GM12878 (cell line): Measurements from ENCODE around the gene SPRY1. TPM values are rescaled to one million over a fixed set of nuclear protein-coding genes. Genes with fewer than 3 reads are reported as not detected.

Source experiments
- BACH1 ChIP-seq: fragments of 450-650 bp; IDR thresholded peaks from 2 replicates; pipeline ENCODE4 v1.6.1; 2017; ENCODE audit warnings: mild to moderate bottlenecking, borderline replicate concordance
- BCL3 ChIP-seq: IDR thresholded peaks from 2 replicates; pipeline ENCODE4 v1.6.1; 2011; ENCODE audit warnings: borderline replicate concordance, low read depth, mild to moderate bottlenecking, moderate library complexity, low read length; ENCODE audit not compliant: insufficient read depth, poor library complexity, severe bottlenecking
- CTCF ChIP-seq, 3 experiments: IDR thresholded peaks in 2 of 3; conservative IDR thresholded peaks in 1 of 3; 2 replicates each; pipeline ENCODE4 v1.5.1; 2011; ENCODE audit warnings: low read depth in 3 of 3, low read length in 3 of 3, mild to moderate bottlenecking in 3 of 3, control low read depth in 2 of 3, moderate library complexity in 2 of 3, inconsistent platforms in 1 of 3, mixed read lengths in 1 of 3; ENCODE audit not compliant: control insufficient read depth in 2 of 3, insufficient read depth in 1 of 3; ENCODE audit errors: extremely low read depth in 1 of 3
- E2F4 ChIP-seq: IDR thresholded peaks from 2 replicates; pipeline ENCODE4 v1.6.1; 2012; ENCODE audit warnings: low read depth, low read length, improper control_type of control experiment
- HSF1 ChIP-seq: fragments of 150-350 bp; IDR thresholded peaks from 2 replicates; pipeline ENCODE4 v1.6.1; 2014; ENCODE audit warnings: mild to moderate bottlenecking, low read depth, low read length
- MTA3 ChIP-seq: IDR thresholded peaks from 2 replicates; pipeline ENCODE4 v1.6.1; 2012; ENCODE audit warnings: low read length, inconsistent platforms, borderline replicate concordance
- MXI1 ChIP-seq: fragments of 150-350 bp; IDR thresholded peaks from 2 replicates; pipeline ENCODE4 v1.6.1; 2011; ENCODE audit warnings: low read depth, mild to moderate bottlenecking, inconsistent platforms, low read length, improper control_type of control experiment
- POU2F2 ChIP-seq: IDR thresholded peaks from 3 replicates; pipeline ENCODE4 v1.6.1; 2011; ENCODE audit warnings: low read depth, mild to moderate bottlenecking, low read length, borderline replicate concordance
- SREBF2 ChIP-seq: IDR thresholded peaks from 2 replicates; pipeline ENCODE4 v1.6.1; 2012; ENCODE audit warnings: mild to moderate bottlenecking, low read length
- ZNF217 ChIP-seq: fragments of 450-650 bp; IDR thresholded peaks from 2 replicates; pipeline ENCODE4 v1.6.1; 2017; ENCODE audit warnings: antibody characterized with exemption, mild to moderate bottlenecking
- ZNF384 ChIP-seq: IDR thresholded peaks from 2 replicates; pipeline ENCODE4 v1.6.1; 2012; ENCODE audit warnings: low read depth, mild to moderate bottlenecking, low read length, improper control_type of control experiment, borderline replicate concordance
- ZSCAN29 ChIP-seq: fragments of 450-650 bp; IDR thresholded peaks from 2 replicates; pipeline ENCODE4 v1.6.1; 2017; ENCODE audit warnings: mild to moderate bottlenecking, moderate library complexity
- polyA plus RNA-seq, 11 experiments: library from polyadenylated mRNA; depleted of rRNA in 4 of 11; unstranded in 6 of 11; stranded (reverse) in 5 of 11; fragments of >200 nt; fragmentation: Nextera tagmentation in 4 of 11; fragmentation: Illumina TruSeq in 1 of 11; extraction: Ambion mirVana in 4 of 11; extraction: Trizol in 1 of 11; gene quantifications; 1 replicate in 1 of 11; 2 replicates in 10 of 11; pipeline versions ENCODE4 v1.2.1 to v1.2.3, GENCODE V29; 2011 to 2016; ENCODE audit warnings: inconsistent platforms in 2 of 11, missing spikeins in 2 of 11, low read depth in 1 of 11
- total RNA-seq, 4 experiments: library from RNA; depleted of rRNA in 3 of 4; stranded (reverse); fragments of >200 nt in 3 of 4; fragmentation: Illumina TruSeq in 1 of 4; extraction: Trizol in 1 of 4; gene quantifications; 2 replicates each; pipeline versions ENCODE4 v1.2.1 to v1.2.3, GENCODE V29; 2013 to 2021
- TF ChIP-seq, protein P1 (sequence below): IDR thresholded peaks from 2 replicates; pipeline ENCODE4 v1.6.1; 2011; ENCODE audit warnings: mild to moderate bottlenecking, low read depth, low read length, moderate library complexity; ENCODE audit not compliant: insufficient replicate concordance
- TF ChIP-seq, protein P2 (sequence below): fragments of 450-650 bp; conservative IDR thresholded peaks from 2 replicates; pipeline ENCODE4 v1.6.1; 2017; ENCODE audit warnings: mild to moderate bottlenecking, moderate library complexity
- TF ChIP-seq, protein P3 (sequence below): fragments of 450-650 bp; IDR thresholded peaks from 2 replicates; pipeline ENCODE4 v1.6.1; 2017; ENCODE audit warnings: mild to moderate bottlenecking

Gene SPRY1
- total and polyA plus RNA-seq, 10 of the 15 experiments (the other 5 are each of a cell fraction or from before 2014, with no cell fraction given), result 0.05 to 5.7 (median 0.23) TPM; not detected in 2

GRCh38 chr4:123397144-123398065, 810 bp downstream of the SPRY1 start (continued):
- TF ChIP-seq CTCF (IDR thresholded peaks at IDR 0.05 in 2 of 3, conservative IDR thresholded peaks at IDR 0.05 in 1 of 3; ENCODE audit: control insufficient read depth in 2 of 3, extremely low read depth in 1 of 3, insufficient read depth in 1 of 3, low read depth in 3 of 3, low read length in 3 of 3) (peak in 1 of 3 experiments; percentile 7; a peak in 1 of 6 replicates), MTA3 (no peak), ZNF217 (no peak), ZSCAN29 (no peak), BCL3 (no peak), E2F4 (no peak), SREBF2 (no peak), POU2F2 (no peak), HSF1 (no peak), BACH1 (peak; percentile 14; the same call in 1 of the 2 replicates), MXI1 (peak; percentile 40), ZNF384 (peak; percentile 56)
- TF ChIP-seq, protein P1, sequence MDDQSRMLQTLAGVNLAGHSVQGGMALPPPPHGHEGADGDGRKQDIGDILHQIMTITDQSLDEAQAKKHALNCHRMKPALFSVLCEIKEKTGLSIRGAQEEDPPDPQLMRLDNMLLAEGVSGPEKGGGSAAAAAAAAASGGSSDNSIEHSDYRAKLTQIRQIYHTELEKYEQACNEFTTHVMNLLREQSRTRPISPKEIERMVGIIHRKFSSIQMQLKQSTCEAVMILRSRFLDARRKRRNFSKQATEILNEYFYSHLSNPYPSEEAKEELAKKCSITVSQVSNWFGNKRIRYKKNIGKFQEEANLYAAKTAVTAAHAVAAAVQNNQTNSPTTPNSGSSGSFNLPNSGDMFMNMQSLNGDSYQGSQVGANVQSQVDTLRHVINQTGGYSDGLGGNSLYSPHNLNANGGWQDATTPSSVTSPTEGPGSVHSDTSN, result peak; percentile 90
- TF ChIP-seq, protein P2, sequence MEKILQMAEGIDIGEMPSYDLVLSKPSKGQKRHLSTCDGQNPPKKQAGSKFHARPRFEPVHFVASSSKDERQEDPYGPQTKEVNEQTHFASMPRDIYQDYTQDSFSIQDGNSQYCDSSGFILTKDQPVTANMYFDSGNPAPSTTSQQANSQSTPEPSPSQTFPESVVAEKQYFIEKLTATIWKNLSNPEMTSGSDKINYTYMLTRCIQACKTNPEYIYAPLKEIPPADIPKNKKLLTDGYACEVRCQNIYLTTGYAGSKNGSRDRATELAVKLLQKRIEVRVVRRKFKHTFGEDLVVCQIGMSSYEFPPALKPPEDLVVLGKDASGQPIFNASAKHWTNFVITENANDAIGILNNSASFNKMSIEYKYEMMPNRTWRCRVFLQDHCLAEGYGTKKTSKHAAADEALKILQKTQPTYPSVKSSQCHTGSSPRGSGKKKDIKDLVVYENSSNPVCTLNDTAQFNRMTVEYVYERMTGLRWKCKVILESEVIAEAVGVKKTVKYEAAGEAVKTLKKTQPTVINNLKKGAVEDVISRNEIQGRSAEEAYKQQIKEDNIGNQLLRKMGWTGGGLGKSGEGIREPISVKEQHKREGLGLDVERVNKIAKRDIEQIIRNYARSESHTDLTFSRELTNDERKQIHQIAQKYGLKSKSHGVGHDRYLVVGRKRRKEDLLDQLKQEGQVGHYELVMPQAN, result no peak
- TF ChIP-seq, protein P3, sequence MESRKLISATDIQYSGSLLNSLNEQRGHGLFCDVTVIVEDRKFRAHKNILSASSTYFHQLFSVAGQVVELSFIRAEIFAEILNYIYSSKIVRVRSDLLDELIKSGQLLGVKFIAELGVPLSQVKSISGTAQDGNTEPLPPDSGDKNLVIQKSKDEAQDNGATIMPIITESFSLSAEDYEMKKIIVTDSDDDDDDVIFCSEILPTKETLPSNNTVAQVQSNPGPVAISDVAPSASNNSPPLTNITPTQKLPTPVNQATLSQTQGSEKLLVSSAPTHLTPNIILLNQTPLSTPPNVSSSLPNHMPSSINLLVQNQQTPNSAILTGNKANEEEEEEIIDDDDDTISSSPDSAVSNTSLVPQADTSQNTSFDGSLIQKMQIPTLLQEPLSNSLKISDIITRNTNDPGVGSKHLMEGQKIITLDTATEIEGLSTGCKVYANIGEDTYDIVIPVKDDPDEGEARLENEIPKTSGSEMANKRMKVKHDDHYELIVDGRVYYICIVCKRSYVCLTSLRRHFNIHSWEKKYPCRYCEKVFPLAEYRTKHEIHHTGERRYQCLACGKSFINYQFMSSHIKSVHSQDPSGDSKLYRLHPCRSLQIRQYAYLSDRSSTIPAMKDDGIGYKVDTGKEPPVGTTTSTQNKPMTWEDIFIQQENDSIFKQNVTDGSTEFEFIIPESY, result no peak
